Mesodermal cell (in vitro differentiated cells): ENCODE data around the gene MCTP1.

Experiments used
- H3K27ac ChIP-seq: 2 replicates; pipeline ENCODE4 v1.7.0; 2013; ENCODE audit warnings: mild to moderate bottlenecking, low read depth, low read length, moderate library complexity; ENCODE audit not compliant: severe bottlenecking
- H3K36me3 ChIP-seq: 2 replicates; pipeline ENCODE4 v1.7.1; 2013; ENCODE audit warnings: mild to moderate bottlenecking, low read length, moderate library complexity; ENCODE audit not compliant: control insufficient read depth, insufficient read depth
- H3K4me1 ChIP-seq: one replicate; pipeline ENCODE4 v1.7.1; 2013; ENCODE audit warnings: mild to moderate bottlenecking, low read length; ENCODE audit not compliant: insufficient read depth, control insufficient read depth, poor library complexity, severe bottlenecking
- H3K4me3 ChIP-seq: 2 replicates; pipeline ENCODE4 v1.7.0; 2013; ENCODE audit warnings: low read length, control low read depth, mild to moderate bottlenecking; ENCODE audit not compliant: insufficient read depth, poor library complexity, severe bottlenecking; ENCODE audit errors: extremely low read depth
- H3K9me3 ChIP-seq: 2 replicates; pipeline ENCODE4 v1.7.1; 2013; ENCODE audit warnings: mild to moderate bottlenecking, low read length, moderate library complexity; ENCODE audit not compliant: control insufficient read depth
- WGBS, 2 experiments: methylation state at CpG; one replicate each; pipeline ENCODE4 v1.1.5; 2013; ENCODE audit warnings: missing lambda C conversion rate in 2 of 2; ENCODE audit not compliant: insufficient coverage in 2 of 2; 5-methylcytosine and 5-hydroxymethylcytosine counted together

The MCTP1 gene

DNA sequence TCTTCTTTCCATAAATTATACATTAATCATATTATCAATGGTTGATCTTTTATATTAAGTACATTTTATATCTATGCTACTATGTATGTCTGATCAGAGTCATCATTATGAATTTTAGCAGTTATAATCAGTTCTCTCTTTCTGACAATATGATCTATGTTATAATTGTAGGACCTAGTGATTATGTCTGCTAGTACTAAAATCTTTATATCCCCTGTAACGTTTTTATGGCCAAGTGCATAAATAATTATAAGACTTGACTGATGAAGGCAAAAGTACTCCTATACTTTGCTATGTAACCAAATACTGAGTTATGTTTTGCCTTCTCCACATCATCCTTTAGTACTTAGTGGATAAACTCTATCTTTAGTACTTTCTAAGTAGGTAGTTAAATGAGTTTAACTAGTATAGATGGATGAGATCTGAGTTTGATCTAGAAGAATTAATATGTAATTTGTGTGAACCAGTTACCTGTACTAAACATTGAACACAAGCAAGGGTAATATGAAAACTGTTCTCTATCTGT, 591.0 kb downstream of the MCTP1 start:
- Histone ChIP-seq H3K36me3 (no peaks in the 10 kb centered on the region), H3K9me3 (no peaks in the 10 kb centered on the region), H3K4me3 (no peak overlapping the region), H3K27ac (no peak overlapping the region), H3K4me1 (peaks cover 11% of the 10 kb centered on the region)
- no CpG with 5 or more reads among the region's 1 CpG for WGBS, 2 experiments

- no peak overlapping the region for H3K27ac ChIP-seq
- H3K9me3 ChIP-seq: no peaks in the 10 kb centered on the region
- peaks cover 11% of the 10 kb centered on the region for H3K4me1 ChIP-seq
- no CpG with 5 or more reads among the region's 5 CpGs for WGBS, 2 experiments
- H3K4me3 ChIP-seq: no peak overlapping the region
- H3K36me3 ChIP-seq: no peaks in the 10 kb centered on the region
Observed at GRCh38 chr5:94693043-94693822, 591.7 kb downstream of the MCTP1 start.

- H3K9me3 ChIP-seq: no peaks in the 10 kb centered on the region
- peaks cover 11% of the 10 kb centered on the region for H3K4me1 ChIP-seq
- no peaks in the 10 kb centered on the region for H3K36me3 ChIP-seq
- no CpG with 5 or more reads among the region's 3 CpGs for WGBS, 2 experiments
- H3K27ac ChIP-seq: no peak overlapping the region
- no peak overlapping the region for H3K4me3 ChIP-seq
Observed at GRCh38 chr5:94692581-94692980, 592.3 kb downstream of the MCTP1 start.

DNA sequence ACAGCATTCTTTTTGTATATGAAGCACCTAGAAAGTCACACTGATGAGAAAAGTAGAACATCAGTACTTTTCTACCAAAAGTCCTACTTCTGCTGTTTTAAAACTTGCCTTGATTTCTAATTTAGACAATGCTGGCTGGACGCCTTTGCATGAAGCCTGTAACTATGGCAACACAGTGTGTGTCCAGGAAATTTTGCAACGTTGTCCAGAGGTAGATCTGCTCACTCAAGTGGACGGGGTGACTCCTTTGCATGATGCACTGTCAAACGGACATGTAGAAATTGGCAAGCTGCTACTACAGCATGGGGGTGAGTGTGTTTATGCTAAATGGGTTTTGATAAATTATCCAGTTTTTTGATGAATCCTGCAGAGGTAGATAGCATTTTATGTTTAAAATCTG, 592.9 kb downstream of the MCTP1 start:
- Histone ChIP-seq H3K9me3 (no peaks in the 10 kb centered on the region), H3K4me3 (no peak overlapping the region), H3K36me3 (peaks cover 5% of the 10 kb centered on the region), H3K27ac (no peak overlapping the region), H3K4me1 (peaks cover 11% of the 10 kb centered on the region)
- WGBS, 2 experiments: 38 to 69% methylated on average over 2 to 4 of the region's 4 CpGs

DNA sequence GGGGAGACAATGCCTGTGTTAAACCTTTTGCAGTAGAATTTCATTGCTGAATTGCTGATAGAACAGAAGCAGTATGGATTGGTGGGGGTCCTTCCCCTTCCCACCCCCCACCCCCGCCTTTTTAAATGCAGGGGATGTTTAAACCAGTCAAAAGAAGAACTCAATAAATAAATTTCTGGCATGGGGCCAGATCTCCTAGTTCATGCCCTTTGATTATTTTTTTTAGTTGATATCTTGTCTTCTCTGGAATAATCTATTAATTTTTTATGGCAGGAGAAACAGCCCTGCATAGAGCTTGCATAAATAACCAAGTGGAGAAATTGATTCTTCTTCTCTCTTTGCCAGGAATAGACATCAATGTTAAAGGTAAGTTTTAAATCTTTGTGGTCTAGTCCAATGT, 593.6 kb downstream of the MCTP1 start:
- no CpG with 5 or more reads among the region's 1 CpG for WGBS, 2 experiments
- Histone ChIP-seq H3K27ac (no peak overlapping the region), H3K36me3 (peaks cover 12% of the 10 kb centered on the region)

DNA sequence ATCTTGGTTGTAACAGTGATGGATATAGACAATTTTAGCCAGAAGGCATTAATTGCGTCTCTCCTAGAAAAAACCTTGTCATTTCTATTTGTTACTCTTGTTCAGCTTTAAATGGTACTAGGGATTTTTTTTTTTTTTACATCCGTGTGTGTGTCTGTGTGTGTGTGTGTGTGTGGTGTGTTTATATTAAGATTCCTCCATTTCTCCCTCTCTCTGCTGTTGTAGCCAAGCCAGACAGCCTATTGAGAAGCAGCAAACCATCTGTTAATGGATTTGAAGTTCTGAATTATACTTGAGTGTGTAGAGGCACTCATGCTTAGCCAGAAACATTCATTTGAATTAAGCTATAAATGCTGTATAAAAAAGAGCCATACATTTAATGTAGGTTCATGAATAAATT, 594.1 kb downstream of the MCTP1 start:
- Histone ChIP-seq H3K4me1 (peaks cover 11% of the 10 kb centered on the region), H3K4me3 (no peak overlapping the region), H3K27ac (no peak overlapping the region), H3K36me3 (peaks cover 12% of the 10 kb centered on the region), H3K9me3 (no peaks in the 10 kb centered on the region)
- no CpG with 5 or more reads among the region's 2 CpGs for WGBS, 2 experiments

More for the DNA sequence above, 593.6 kb downstream of the MCTP1 start:
- H3K4me1 ChIP-seq: peaks cover 11% of the 10 kb centered on the region
- H3K9me3 ChIP-seq: no peaks in the 10 kb centered on the region
- H3K4me3 ChIP-seq: no peak overlapping the region

GRCh38 chr5:94689908-94690307, 595.0 kb downstream of the MCTP1 start:
- peaks cover 12% of the 10 kb centered on the region for H3K36me3 ChIP-seq
- no peaks in the 10 kb centered on the region for H3K9me3 ChIP-seq
- no peak overlapping the region for H3K27ac ChIP-seq
- peaks cover 11% of the 10 kb centered on the region for H3K4me1 ChIP-seq
- no peak overlapping the region for H3K4me3 ChIP-seq

GRCh38 chr5:94682814-94683520, 601.9 kb downstream of the MCTP1 start:
- peaks cover 16% of the 10 kb centered on the region for H3K36me3 ChIP-seq
- no peak overlapping the region for H3K27ac ChIP-seq
- H3K9me3 ChIP-seq: no peaks in the 10 kb centered on the region
- no peak overlapping the region for H3K4me3 ChIP-seq
- H3K4me1 ChIP-seq: no peaks in the 10 kb centered on the region
- WGBS, 2 experiments: 92 to 100% methylated on average over 1 to 3 of the region's 5 CpGs

DNA sequence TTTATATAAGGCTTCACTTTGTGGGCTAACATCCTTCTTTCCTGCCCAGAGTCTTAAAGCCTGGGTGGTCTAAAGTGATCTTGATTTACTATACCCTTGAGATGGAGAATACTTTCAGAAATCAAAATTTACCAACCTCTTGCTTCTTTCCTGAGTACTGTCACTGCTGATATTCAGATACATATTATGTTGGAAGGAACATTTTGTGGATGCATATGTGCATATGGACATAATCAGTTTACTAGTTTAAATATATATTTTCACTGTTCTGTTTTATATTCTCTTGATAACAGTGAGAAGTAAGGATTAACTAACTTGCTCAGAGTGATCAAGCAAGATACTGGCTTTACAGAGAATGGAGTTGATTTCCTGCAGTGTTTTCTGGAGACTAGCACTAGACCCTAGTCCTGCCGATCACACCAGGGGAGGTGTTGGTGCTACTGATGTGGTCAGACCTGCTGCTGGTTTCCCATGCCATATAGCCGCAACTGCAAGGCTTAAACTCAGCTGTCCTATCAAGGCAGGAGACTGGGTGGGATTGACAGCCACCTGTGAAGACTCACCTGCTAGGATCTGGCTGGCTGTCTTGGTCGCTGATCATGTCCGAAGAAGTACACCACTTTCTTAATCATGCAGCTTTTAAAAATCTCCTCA, 608.8 kb downstream of the MCTP1 start:
- H3K27ac ChIP-seq: no peak overlapping the region
- H3K9me3 ChIP-seq: no peaks in the 10 kb centered on the region
- 73 to 89% methylated on average over 3 to 4 of the region's 4 CpGs for WGBS, 2 experiments
- no peak overlapping the region for H3K4me3 ChIP-seq
- H3K36me3 ChIP-seq: peaks cover 19% of the 10 kb centered on the region
- no peaks in the 10 kb centered on the region for H3K4me1 ChIP-seq

DNA sequence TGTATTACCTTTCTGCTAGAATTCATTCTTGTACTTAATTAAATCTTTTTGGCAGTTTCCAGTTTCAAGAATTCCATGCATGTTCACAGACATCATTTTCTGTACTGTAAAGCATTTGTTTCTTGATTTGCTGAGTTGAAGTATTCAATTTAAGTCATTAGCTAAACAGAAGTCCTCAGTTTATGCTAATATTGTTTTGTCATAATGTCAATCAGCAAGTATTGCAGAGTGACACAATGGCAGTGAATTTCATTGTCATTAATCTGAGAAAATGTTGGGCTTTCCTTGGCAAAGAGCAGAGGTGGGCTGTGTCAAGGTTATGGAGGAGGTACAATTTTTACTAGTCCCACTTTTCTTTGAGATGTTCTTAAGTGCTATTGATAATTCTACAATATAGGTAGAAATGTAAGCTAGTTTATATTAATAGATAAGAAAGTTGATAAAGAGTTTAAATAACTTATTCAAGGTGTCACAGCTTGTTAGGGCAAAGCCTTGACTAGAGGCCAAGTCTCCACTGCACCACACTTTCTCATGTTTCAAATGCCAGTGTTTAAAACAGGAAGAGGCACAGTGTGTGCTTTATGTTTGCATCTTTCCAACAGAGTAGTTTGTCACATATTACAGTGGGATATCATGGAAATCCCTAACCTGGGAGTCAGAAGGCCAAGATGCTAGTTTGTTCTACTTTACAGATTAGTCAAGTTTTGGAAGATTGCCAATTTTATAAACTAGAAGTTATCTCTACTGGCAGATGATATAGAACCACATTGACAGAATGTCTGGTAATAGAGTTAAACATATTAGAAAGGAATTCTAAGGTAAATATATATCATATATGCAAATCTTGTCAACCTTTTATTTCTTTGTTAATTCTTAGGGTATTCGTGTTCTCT, 610.2 kb downstream of the MCTP1 start:
- Histone ChIP-seq H3K4me1 (no peaks in the 10 kb centered on the region), H3K36me3 (peaks cover 14% of the 10 kb centered on the region), H3K4me3 (no peak overlapping the region), H3K27ac (no peak overlapping the region), H3K9me3 (no peaks in the 10 kb centered on the region)
- WGBS, 2 experiments: no CpG with 5 or more reads among the region's 1 CpG
